ENCODE data around the gene MEGF8. TPM values are rescaled to one million over a fixed set of nuclear protein-coding genes. Genes with fewer than 3 reads are reported as not detected.
A peak's percentile ranks its signal among the peaks of the same experiment; 100 is the strongest.

The MEGF8 gene
- total and polyA plus RNA-seq, 9 of the 15 experiments (the other 6 are each of a cell fraction or from before 2014, with no cell fraction given) = 0.28 to 13.1 (median 3.0) TPM

- TF ChIP-seq ZBTB11 (CRISPR knock-in tag; IDR thresholded peaks at IDR 0.05) = no peak
- peak; percentile 70 for TF ChIP-seq CTCFL (IDR thresholded peaks at IDR 0.05; ENCODE audit: borderline replicate concordance, insufficient read depth, low read depth, low read length, poor library complexity, severe bottlenecking)
- TF ChIP-seq SOX6 (IDR thresholded peaks at IDR 0.05) = 0 out of 2 replicates have a peak, but pooled peaks have one; percentile 23
- no peak for TF ChIP-seq EGR1 (conservative IDR thresholded peaks at IDR 0.05)
- TF ChIP-seq EZH2 (IDR thresholded peaks at IDR 0.05; ENCODE audit: borderline replicate concordance, low read depth, low read length) = no peak
- TF ChIP-seq RAD21 (CRISPR knock-in tag; conservative IDR thresholded peaks at IDR 0.05 in 1 of 2, IDR thresholded peaks at IDR 0.05 in 1 of 2) = peak; percentile 24 to 75; a peak in 2 of 4 replicates
- TF ChIP-seq THAP12 (CRISPR knock-in tag; IDR thresholded peaks at IDR 0.05) = no peak
- 0 out of 4 replicates have a peak, but pooled peaks of 1 of the 2 experiments have one; percentile 55 for TF ChIP-seq MLLT1 (IDR thresholded peaks at IDR 0.05)
- TF ChIP-seq PRPF4 (IDR thresholded peaks at IDR 0.05; ENCODE audit: insufficient read depth, low read depth, low read length, poor library complexity, severe bottlenecking) = no peak
- TF ChIP-seq RUNX1 (IDR thresholded peaks at IDR 0.05; ENCODE audit: low read depth) = no peak
- no peak for TF ChIP-seq ARNT (IDR thresholded peaks at IDR 0.05)
- no peak for TF ChIP-seq NR3C1 (CRISPR knock-in tag; IDR thresholded peaks at IDR 0.05)
- TF ChIP-seq IRF9 (tag; IDR thresholded peaks at IDR 0.05) = no peak
- no peak for TF ChIP-seq BRCA1 (IDR thresholded peaks at IDR 0.05)
- no peak for TF ChIP-seq BRCA1 (CRISPR knock-in tag; IDR thresholded peaks at IDR 0.05)
- no peak for TF ChIP-seq POLR3G (IDR thresholded peaks at IDR 0.05; ENCODE audit: extremely low read depth, insufficient read length, insufficient replicate concordance)
Observed at GRCh38 chr19:42420055-42420544, 94.7 kb downstream of the MEGF8 start (continued).

Data from K562 (cell line).